WI38 (cell line): Measurements from ENCODE around the gene NUSAP1.
"Not testable (repeated sequence)": the region's sequence is repeated elsewhere in the genome, so short reads cannot be mapped to it uniquely, and the experiment has no call there.

Experiments
- H3K4me3 ChIP-seq: 2 replicates; pipeline ENCODE4 v1.5.1; 2011; ENCODE audit warnings: low read depth, mild to moderate bottlenecking, control low read depth, low read length
- TF ChIP-seq, protein P1 (sequence below): IDR thresholded peaks from 2 replicates; pipeline ENCODE4 v1.5.1; 2012; ENCODE audit warnings: low read depth, mild to moderate bottlenecking, control low read depth, low read length

NUSAP1 gene

DNA sequence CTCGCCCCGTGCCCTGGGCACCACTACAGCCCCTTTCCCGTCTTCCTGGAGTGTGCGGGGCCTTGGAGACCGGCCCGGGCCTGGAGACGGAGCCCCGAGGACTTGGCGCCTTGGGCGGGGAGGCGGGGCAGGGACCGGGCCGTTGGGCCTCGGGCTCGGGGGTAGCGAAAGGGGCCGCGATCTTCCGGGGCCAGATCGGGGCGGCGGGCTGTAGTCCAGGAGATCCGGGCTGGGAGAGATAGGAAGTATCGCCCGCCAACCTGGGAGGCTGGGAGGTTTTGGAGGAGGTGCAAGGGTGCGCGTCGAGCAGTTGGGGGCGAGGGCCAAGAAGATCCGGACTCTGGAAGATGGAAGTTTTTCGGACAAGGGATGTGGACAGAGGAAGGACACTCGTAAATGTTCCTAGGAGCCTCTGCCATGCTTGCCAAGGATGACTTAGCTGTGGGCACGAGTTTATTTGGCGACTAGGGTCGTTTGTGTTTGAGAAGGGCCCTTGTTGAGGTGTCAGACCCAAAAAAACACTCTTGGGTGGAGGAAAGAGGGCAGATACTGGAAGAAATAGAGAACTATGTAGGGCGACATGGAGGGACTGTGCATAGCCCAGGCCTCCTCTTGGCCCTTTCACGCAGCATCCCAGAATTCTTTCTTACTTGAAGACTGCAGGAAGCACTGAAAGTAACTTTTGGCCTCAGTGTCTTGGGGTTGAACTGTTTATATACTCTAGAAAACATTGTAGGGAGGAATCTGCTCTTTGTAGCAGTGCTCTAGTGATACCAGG lies 84.9 kb downstream of the NUSAP1 start:
- TF ChIP-seq, protein P1, sequence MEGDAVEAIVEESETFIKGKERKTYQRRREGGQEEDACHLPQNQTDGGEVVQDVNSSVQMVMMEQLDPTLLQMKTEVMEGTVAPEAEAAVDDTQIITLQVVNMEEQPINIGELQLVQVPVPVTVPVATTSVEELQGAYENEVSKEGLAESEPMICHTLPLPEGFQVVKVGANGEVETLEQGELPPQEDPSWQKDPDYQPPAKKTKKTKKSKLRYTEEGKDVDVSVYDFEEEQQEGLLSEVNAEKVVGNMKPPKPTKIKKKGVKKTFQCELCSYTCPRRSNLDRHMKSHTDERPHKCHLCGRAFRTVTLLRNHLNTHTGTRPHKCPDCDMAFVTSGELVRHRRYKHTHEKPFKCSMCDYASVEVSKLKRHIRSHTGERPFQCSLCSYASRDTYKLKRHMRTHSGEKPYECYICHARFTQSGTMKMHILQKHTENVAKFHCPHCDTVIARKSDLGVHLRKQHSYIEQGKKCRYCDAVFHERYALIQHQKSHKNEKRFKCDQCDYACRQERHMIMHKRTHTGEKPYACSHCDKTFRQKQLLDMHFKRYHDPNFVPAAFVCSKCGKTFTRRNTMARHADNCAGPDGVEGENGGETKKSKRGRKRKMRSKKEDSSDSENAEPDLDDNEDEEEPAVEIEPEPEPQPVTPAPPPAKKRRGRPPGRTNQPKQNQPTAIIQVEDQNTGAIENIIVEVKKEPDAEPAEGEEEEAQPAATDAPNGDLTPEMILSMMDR, result no peak
- H3K4me3 ChIP-seq, result peak overlapping the region; percentile 87

DNA sequence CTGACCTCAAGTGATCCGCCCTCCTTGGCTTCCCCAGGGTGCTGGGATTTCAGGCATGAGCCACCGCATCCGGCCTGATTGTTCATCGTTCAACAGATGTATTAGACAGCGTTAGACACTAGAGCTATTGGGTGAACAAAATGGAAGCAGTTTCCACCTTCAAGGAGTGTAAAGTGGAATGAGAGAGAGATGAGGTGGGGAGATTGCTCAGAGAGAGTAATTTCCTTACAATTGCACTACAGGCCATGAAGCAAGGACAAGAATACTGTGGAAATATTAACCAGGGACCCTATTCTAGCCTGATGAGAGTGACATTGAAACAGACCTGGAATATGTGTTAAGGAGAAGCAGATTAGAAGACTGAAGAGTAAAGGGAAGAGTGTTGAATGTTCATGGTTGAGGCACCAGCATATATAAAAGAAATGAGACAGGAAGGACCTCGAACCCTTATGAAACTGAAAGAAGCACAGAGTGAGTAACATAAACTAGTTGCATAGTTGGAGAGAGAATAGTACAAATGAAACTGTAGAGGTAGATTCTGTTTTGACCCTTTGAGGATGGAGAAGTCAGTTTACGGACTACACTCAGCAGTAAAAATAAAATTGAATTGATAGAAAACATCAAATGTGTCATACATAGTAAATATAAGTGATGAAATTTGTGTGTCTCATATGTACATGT lies 91.4 kb downstream of the NUSAP1 start:
- TF ChIP-seq, protein P1, result no peak
- H3K4me3 ChIP-seq, result no peak overlapping the region

DNA sequence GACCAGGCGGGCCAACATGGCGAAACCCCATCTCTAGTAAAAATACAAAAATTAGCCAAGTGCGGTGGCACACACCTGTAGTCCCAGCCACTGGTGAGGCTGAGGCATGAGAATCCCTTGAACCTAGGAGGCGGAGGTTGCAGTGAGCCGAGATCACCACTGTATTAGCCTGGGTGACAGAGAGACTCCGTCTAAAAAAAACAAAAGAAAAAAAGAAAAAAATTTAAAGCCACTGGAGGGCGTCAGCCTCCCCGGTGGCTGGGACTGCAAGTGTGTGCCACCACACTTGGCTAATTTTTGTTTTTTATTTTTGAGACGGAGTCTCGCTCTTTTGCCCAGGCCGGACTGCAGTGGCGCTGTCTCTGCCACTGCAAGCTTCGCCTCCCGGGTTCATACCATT lies 92.1 kb downstream of the NUSAP1 start:
- TF ChIP-seq, protein P1, result no peak
- H3K4me3 ChIP-seq, result no peak overlapping the region

DNA sequence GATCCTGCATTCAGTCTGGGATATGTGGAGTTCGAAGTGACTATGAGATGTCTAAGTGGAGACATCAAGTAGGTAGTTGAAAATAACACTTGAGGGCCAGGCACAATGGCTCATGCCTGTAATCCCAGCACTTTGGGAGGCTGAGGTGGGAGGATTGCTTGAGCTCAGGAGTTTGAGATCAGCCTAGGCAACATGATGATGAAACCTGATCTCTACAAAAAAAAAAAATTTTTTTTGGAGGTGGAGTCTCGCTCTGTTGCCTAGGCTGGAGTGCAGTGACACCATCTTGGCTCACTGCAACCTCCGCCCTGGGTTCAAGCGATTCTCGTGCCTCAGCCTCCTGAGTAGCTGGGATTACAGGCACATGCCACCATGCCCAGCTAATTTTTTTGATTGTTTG lies 93.2 kb downstream of the NUSAP1 start:
- H3K4me3 ChIP-seq, result not testable (repeated sequence)

DNA sequence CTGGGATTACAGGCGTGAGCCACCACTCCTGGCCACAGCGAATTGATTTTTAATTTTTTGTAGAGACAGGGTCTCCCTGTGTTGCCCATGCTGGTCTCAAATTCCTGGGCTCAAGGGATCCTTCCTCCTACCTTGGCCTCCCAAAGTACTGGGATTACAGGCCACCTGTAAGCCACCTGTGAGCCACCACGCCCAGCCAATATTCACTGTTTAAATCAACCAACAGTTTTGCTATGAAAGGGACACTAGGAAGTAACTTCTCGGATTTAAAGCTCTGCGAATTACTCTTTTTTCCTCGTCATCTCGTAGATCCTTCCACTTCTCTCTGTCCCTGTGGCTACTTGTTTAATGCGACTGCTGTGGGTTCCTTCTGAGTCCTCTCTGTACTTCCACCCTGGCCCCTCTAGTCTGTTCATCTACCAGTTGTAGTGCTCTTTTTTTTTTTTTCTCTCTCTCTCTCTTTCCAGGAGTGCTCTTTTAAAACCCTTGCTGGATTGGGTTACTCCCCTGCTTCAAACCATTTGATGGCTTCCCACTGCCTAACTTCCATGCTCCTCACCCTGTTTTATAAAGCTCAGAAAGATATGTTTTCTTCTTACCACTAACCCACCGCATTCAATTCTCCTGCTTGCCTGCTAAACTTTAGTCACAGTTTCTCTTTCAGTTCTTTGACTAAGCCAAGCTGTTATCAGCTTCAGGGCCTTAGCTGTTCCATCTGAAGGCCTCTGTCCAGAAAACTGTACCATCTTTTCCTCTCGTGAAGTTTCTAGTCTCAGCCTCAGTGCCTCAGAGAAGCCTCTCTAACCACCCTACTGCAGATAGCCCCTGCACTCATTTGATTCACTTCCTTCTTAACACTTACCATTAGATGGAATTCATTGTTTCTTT lies 96.6 kb downstream of the NUSAP1 start:
- TF ChIP-seq, protein P1, result no peak
- H3K4me3 ChIP-seq, result no peak overlapping the region
